Neural progenitor cell (in vitro differentiated cells): ENCODE data around the gene UGT1A4. TPM values are rescaled to one million over a fixed set of nuclear protein-coding genes. Genes with fewer than 3 reads are reported as not detected.
"Not testable (repeated sequence)": the region's sequence is repeated elsewhere in the genome, so short reads cannot be mapped to it uniquely, and the experiment has no call there.

ENCODE experiments used
- DNase-seq: peaks from one replicate; pipeline ENCODE4 v3.0.0-alpha.2; 2016; ENCODE audit warnings: low spot score
- H2AFZ ChIP-seq: fragments of 200-600 bp; sonication (generic); replicated peaks from 2 replicates; pipeline ENCODE4 v1.6.1; 2016; ENCODE audit warnings: antibody characterized with exemption
- H3F3A ChIP-seq: fragments of 200-600 bp; sonication (generic); 2 replicates; pipeline ENCODE4 v1.6.1; 2016; ENCODE audit warnings: antibody characterized with exemption, low read depth
- H3K27ac ChIP-seq: fragments of 200-600 bp; sonication (generic); 2 replicates; pipeline ENCODE4 v1.5.1; 2016; ENCODE audit warnings: mild to moderate bottlenecking
- H3K27me3 ChIP-seq: fragments of 200-600 bp; sonication (generic); 2 replicates; pipeline ENCODE4 v1.6.1; 2016; ENCODE audit warnings: mild to moderate bottlenecking, moderate library complexity
- H3K36me3 ChIP-seq: fragments of 200-600 bp; sonication (generic); 2 replicates; pipeline ENCODE4 v1.5.1; 2016
- H3K4me1 ChIP-seq: fragments of 200-600 bp; sonication (generic); 2 replicates; pipeline ENCODE4 v1.6.1; 2016; ENCODE audit warnings: mixed run types
- H3K4me2 ChIP-seq: fragments of 200-600 bp; sonication (generic); 2 replicates; pipeline ENCODE4 v1.6.1; 2016
- H3K4me3 ChIP-seq: fragments of 200-600 bp; sonication (generic); 2 replicates; pipeline ENCODE4 v1.5.1; 2016
- H3K79me2 ChIP-seq: fragments of 200-600 bp; sonication (generic); 2 replicates; pipeline ENCODE4 v1.6.1; 2016; ENCODE audit warnings: low read depth
- H3K9ac ChIP-seq: fragments of 200-600 bp; sonication (generic); 2 replicates; pipeline ENCODE4 v1.6.1; 2016
- H3K9me3 ChIP-seq: fragments of 200-600 bp; sonication (generic); 2 replicates; pipeline ENCODE4 v1.5.1; 2016; ENCODE audit warnings: low read depth
- H4K20me1 ChIP-seq: fragments of 200-600 bp; sonication (generic); 2 replicates; pipeline ENCODE4 v1.6.1; 2016; ENCODE audit warnings: low read depth
- H3K27ac Mint-ChIP-seq: 3 replicates; pipeline ENCODE4 v1.8.0; 2021; ENCODE audit warnings: mixed read lengths
- H3K27me3 Mint-ChIP-seq: 2 replicates; pipeline ENCODE4 v1.8.0; 2022; ENCODE audit warnings: low read depth, mild to moderate bottlenecking, inconsistent platforms, moderate library complexity, mixed read lengths; ENCODE audit not compliant: insufficient read depth
- H3K36me3 Mint-ChIP-seq: 3 replicates; pipeline ENCODE4 v1.8.0; 2021; ENCODE audit warnings: mixed read lengths
- H3K4me1 Mint-ChIP-seq: 3 replicates; pipeline ENCODE4 v1.8.0; 2021; ENCODE audit warnings: mixed read lengths
- H3K4me3 Mint-ChIP-seq: 3 replicates; pipeline ENCODE4 v1.8.0; 2021; ENCODE audit warnings: mild to moderate bottlenecking, moderate library complexity, mixed read lengths
- H3K9me3 Mint-ChIP-seq: 3 replicates; pipeline ENCODE4 v1.8.0; 2020; ENCODE audit warnings: mixed read lengths
- EZH2 ChIP-seq: fragments of 200-600 bp; sonication (generic); IDR thresholded peaks from 2 replicates; pipeline ENCODE4 v1.6.1; 2017; ENCODE audit warnings: antibody characterized with exemption, mild to moderate bottlenecking, moderate library complexity
- EZH2phosphoT487 ChIP-seq: fragments of 200-600 bp; sonication (generic); IDR thresholded peaks from 2 replicates; pipeline ENCODE4 v1.6.1; 2017; ENCODE audit warnings: antibody characterized with exemption
- total RNA-seq: library from RNA; depleted of rRNA; stranded (reverse); fragments of >200 nt; gene quantifications from 2 replicates; pipeline ENCODE4 v1.2.3, GENCODE V29; 2015; ENCODE audit warnings: low replicate concordance
- TF ChIP-seq, protein P1 (sequence below): fragments of 200-600 bp; sonication (generic); IDR thresholded peaks from 2 replicates; pipeline ENCODE4 v1.5.1; 2017; ENCODE audit warnings: antibody characterized with exemption, mild to moderate bottlenecking

The UGT1A4 gene
- total RNA-seq, 1 donor from 2014 or later = not detected

GRCh38 chr2:233743464-233744259 lies 25.1 kb downstream of the UGT1A4 start:
- Mint-ChIP-seq H3K36me3 (no peaks in the 10 kb centered on the region), H3K27me3 (peaks cover 6% of the 10 kb centered on the region), H3K4me3 (no peak overlapping the region), H3K4me1 (peaks cover 5% of the 10 kb centered on the region), H3K27ac (no peak overlapping the region), H3K9me3 (peaks cover 9% of the 10 kb centered on the region)
- Histone ChIP-seq H3K36me3 (no peaks in the 10 kb centered on the region), H2AFZ (no peak overlapping the region), H4K20me1 (no peaks in the 10 kb centered on the region), H3K27ac (no peak overlapping the region), H3K9ac (no peak overlapping the region), H3K9me3 (no peaks in the 10 kb centered on the region), H3F3A (no peaks in the 10 kb centered on the region), H3K27me3 (no peaks in the 10 kb centered on the region), H3K79me2 (no peaks in the 10 kb centered on the region), H3K4me1 (no peaks in the 10 kb centered on the region), H3K4me3 (no peak overlapping the region), H3K4me2 (no peak overlapping the region)
- DNase-seq = no peak
- TF ChIP-seq EZH2phosphoT487 = no peak
- TF ChIP-seq, protein P1, sequence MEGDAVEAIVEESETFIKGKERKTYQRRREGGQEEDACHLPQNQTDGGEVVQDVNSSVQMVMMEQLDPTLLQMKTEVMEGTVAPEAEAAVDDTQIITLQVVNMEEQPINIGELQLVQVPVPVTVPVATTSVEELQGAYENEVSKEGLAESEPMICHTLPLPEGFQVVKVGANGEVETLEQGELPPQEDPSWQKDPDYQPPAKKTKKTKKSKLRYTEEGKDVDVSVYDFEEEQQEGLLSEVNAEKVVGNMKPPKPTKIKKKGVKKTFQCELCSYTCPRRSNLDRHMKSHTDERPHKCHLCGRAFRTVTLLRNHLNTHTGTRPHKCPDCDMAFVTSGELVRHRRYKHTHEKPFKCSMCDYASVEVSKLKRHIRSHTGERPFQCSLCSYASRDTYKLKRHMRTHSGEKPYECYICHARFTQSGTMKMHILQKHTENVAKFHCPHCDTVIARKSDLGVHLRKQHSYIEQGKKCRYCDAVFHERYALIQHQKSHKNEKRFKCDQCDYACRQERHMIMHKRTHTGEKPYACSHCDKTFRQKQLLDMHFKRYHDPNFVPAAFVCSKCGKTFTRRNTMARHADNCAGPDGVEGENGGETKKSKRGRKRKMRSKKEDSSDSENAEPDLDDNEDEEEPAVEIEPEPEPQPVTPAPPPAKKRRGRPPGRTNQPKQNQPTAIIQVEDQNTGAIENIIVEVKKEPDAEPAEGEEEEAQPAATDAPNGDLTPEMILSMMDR = no peak
- no peak for TF ChIP-seq EZH2

GRCh38 chr2:233745073-233745755 lies 26.7 kb downstream of the UGT1A4 start:
- Histone ChIP-seq H3K27me3 (no peaks in the 10 kb centered on the region), H3K27ac (no peak overlapping the region), H2AFZ (no peak overlapping the region), H3K4me1 (no peaks in the 10 kb centered on the region), H3K4me3 (no peak overlapping the region), H3K79me2 (no peaks in the 10 kb centered on the region), H4K20me1 (no peaks in the 10 kb centered on the region), H3K4me2 (no peak overlapping the region), H3K36me3 (no peaks in the 10 kb centered on the region), H3K9ac (no peak overlapping the region), H3K9me3 (no peaks in the 10 kb centered on the region), H3F3A (no peaks in the 10 kb centered on the region)
- no peaks in the 10 kb centered on the region for H3K36me3 Mint-ChIP-seq
- no peak overlapping the region for H3K27ac Mint-ChIP-seq
- TF ChIP-seq EZH2 (no peak), EZH2phosphoT487 (no peak)
- TF ChIP-seq, protein P1 = no peak
- no peak for DNase-seq
- peaks cover 6% of the 10 kb centered on the region for H3K27me3 Mint-ChIP-seq
- H3K4me1 Mint-ChIP-seq = peaks cover 5% of the 10 kb centered on the region
- H3K9me3 Mint-ChIP-seq = peaks cover 14% of the 10 kb centered on the region
- no peak overlapping the region for H3K4me3 Mint-ChIP-seq

DNA sequence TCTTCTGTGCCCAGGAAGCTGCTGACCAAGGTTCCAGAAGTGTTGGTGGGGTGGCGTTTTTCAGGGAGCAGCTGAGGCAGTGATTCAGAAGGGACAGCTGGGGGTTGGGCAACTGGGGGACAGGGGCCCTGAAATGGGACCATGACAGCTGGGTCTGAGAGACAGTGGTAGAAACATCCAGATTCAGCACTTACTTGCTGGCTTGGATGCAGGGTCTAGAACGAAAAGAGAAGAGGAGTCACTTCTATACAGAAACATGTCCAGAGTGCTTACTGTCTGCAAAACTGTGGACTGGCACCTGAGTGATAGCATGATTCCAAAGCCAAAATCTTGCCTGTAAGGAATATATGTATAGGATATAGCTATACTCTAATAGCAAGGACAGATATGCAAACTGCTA lies 27.3 kb downstream of the UGT1A4 start:
- not testable (repeated sequence) for H3K9me3 ChIP-seq, H3K27me3 Mint-ChIP-seq, DNase-seq, H2AFZ ChIP-seq, H3K27ac Mint-ChIP-seq, H3K79me2 ChIP-seq, H3K4me3 ChIP-seq, H3K36me3 Mint-ChIP-seq, H3K27me3 ChIP-seq, H3F3A ChIP-seq, H3K4me1 Mint-ChIP-seq, H3K4me1 ChIP-seq, H4K20me1 ChIP-seq, H3K4me2 ChIP-seq, H3K36me3 ChIP-seq, H3K27ac ChIP-seq, H3K9ac ChIP-seq, H3K4me3 Mint-ChIP-seq
- peaks cover 17% of the 10 kb centered on the region for H3K9me3 Mint-ChIP-seq
